Astrocyte (in vitro differentiated cells and primary cell): Measurements from ENCODE around the gene CDC37. TPM values are rescaled to one million over a fixed set of nuclear protein-coding genes. Genes with fewer than 3 reads are reported as not detected.

ENCODE experiments used
- DNase-seq: peaks from one replicate; pipeline ENCODE4 v3.0.0-alpha.2; 2010; ENCODE audit warnings: low read depth
- FAIRE-seq: peaks from 2 replicates; lab custom pipeline; 2011; peaks lifted over from hg19 to GRCh38; lab: Jason Lieb, UNC
- H2AFZ ChIP-seq: 2 replicates; pipeline ENCODE4 v1.6.0; 2012; ENCODE audit warnings: low read depth, low read length, inconsistent platforms
- H3K27ac ChIP-seq: 2 replicates; pipeline ENCODE4 v1.5.1; 2011; ENCODE audit warnings: low read depth, low read length, inconsistent platforms
- H3K27me3 ChIP-seq: 2 replicates; pipeline ENCODE4 v1.6.0; 2011; ENCODE audit warnings: low read length, inconsistent platforms; ENCODE audit not compliant: insufficient read depth
- H3K36me3 ChIP-seq: 2 replicates; pipeline ENCODE4 v1.5.1; 2011; ENCODE audit warnings: low read length, inconsistent platforms; ENCODE audit not compliant: insufficient read depth
- H3K4me1 ChIP-seq: 2 replicates; pipeline ENCODE4 v1.5.1; 2011; ENCODE audit warnings: low read length, inconsistent platforms; ENCODE audit not compliant: insufficient read depth
- H3K4me2 ChIP-seq: 2 replicates; pipeline ENCODE4 v1.6.0; 2012; ENCODE audit warnings: low read length, inconsistent platforms
- H3K4me3 ChIP-seq: 2 replicates; pipeline ENCODE4 v1.5.1; 2011; ENCODE audit warnings: low read depth, mild to moderate bottlenecking, low read length, inconsistent platforms; ENCODE audit not compliant: insufficient read depth
- H3K79me2 ChIP-seq: 2 replicates; pipeline ENCODE4 v1.6.0; 2012; ENCODE audit warnings: mild to moderate bottlenecking, low read length, inconsistent platforms; ENCODE audit not compliant: insufficient read depth
- H3K9ac ChIP-seq: 2 replicates; pipeline ENCODE4 v1.6.0; 2012; ENCODE audit warnings: mild to moderate bottlenecking, low read length, inconsistent platforms
- H3K9me3 ChIP-seq: 2 replicates; pipeline ENCODE4 v1.5.1; 2012; ENCODE audit warnings: low read depth, mild to moderate bottlenecking, low read length, inconsistent platforms; ENCODE audit not compliant: insufficient read depth
- H4K20me1 ChIP-seq: 2 replicates; pipeline ENCODE4 v1.6.0; 2012; ENCODE audit warnings: low read length, inconsistent platforms; ENCODE audit not compliant: insufficient read depth
- H3K27ac Mint-ChIP-seq: one replicate; pipeline ENCODE4 v1.8.0; 2021; ENCODE audit warnings: mild to moderate bottlenecking, mixed read lengths; ENCODE audit not compliant: unreplicated experiment
- H3K27me3 Mint-ChIP-seq: one replicate; pipeline ENCODE4 v1.8.0; 2021; ENCODE audit warnings: low read depth, mixed read lengths; ENCODE audit not compliant: unreplicated experiment
- H3K36me3 Mint-ChIP-seq: one replicate; pipeline ENCODE4 v1.8.0; 2021; ENCODE audit warnings: low read depth, mixed read lengths; ENCODE audit not compliant: unreplicated experiment
- H3K4me1 Mint-ChIP-seq: one replicate; pipeline ENCODE4 v1.8.0; 2021; ENCODE audit warnings: low read depth, mixed read lengths; ENCODE audit not compliant: unreplicated experiment
- H3K4me3 Mint-ChIP-seq: one replicate; pipeline ENCODE4 v1.8.0; 2021; ENCODE audit warnings: mild to moderate bottlenecking, moderate library complexity, mixed read lengths; ENCODE audit not compliant: unreplicated experiment
- H3K9me3 Mint-ChIP-seq: one replicate; pipeline ENCODE4 v1.8.0; 2021; ENCODE audit warnings: mild to moderate bottlenecking, mixed read lengths; ENCODE audit not compliant: unreplicated experiment
- EZH2 ChIP-seq: IDR thresholded peaks from 2 replicates; pipeline ENCODE4 v1.6.1; 2012; ENCODE audit warnings: mild to moderate bottlenecking, low read length, inconsistent platforms; ENCODE audit not compliant: insufficient read depth
- total RNA-seq: library from RNA; stranded (reverse); gene quantifications from 2 replicates; pipeline ENCODE4 v1.2.1, GENCODE V29; 2021
- TF ChIP-seq, protein P1 (sequence below): IDR thresholded peaks from 2 replicates; pipeline ENCODE4 v1.5.1; 2011; ENCODE audit warnings: low read depth, mild to moderate bottlenecking, inconsistent platforms, low read length, moderate library complexity; ENCODE audit not compliant: insufficient read depth

Gene CDC37
- total RNA-seq, 1 donor from 2014 or later: 240 TPM

DNA sequence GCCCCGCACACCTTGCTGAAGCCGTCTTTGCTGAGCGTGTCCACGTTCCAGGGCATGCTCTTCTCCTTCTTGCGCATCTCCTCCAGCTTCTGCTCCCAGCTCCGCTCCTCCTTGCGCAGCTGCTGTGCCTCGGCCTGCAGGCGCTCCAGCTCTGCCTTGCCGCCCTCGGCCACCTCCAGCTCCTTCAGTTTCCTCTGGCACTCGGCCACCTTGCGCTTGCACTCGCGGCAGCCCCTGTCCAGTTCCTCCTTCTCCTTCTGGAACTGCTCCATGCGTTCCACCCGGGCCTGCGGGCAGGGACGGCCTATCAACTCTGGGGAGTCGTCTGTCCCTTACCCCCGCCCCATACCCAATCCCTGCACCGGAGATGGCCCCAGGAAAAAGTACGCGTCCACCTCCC, 7.4 kb downstream of the CDC37 start:
- Histone ChIP-seq H3K79me2 (peaks cover 49% of the 10 kb centered on the region), H3K4me3 (no peak overlapping the region), H3K27ac (no peak overlapping the region), H3K36me3 (peaks cover 26% of the 10 kb centered on the region), H3K4me1 (peaks cover 4% of the 10 kb centered on the region), H2AFZ (no peak overlapping the region), H4K20me1 (peaks cover 63% of the 10 kb centered on the region), H3K9me3 (no peaks in the 10 kb centered on the region), H3K27me3 (no peaks in the 10 kb centered on the region), H3K9ac (no peak overlapping the region), H3K4me2 (no peak overlapping the region)
- H3K27ac Mint-ChIP-seq: no peak overlapping the region
- no peak for TF ChIP-seq EZH2
- TF ChIP-seq, protein P1, sequence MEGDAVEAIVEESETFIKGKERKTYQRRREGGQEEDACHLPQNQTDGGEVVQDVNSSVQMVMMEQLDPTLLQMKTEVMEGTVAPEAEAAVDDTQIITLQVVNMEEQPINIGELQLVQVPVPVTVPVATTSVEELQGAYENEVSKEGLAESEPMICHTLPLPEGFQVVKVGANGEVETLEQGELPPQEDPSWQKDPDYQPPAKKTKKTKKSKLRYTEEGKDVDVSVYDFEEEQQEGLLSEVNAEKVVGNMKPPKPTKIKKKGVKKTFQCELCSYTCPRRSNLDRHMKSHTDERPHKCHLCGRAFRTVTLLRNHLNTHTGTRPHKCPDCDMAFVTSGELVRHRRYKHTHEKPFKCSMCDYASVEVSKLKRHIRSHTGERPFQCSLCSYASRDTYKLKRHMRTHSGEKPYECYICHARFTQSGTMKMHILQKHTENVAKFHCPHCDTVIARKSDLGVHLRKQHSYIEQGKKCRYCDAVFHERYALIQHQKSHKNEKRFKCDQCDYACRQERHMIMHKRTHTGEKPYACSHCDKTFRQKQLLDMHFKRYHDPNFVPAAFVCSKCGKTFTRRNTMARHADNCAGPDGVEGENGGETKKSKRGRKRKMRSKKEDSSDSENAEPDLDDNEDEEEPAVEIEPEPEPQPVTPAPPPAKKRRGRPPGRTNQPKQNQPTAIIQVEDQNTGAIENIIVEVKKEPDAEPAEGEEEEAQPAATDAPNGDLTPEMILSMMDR: no peak
- peaks cover 4% of the 10 kb centered on the region for H3K4me1 Mint-ChIP-seq
- no peak for DNase-seq
- H3K36me3 Mint-ChIP-seq: peaks cover 18% of the 10 kb centered on the region
- no peaks in the 10 kb centered on the region for H3K9me3 Mint-ChIP-seq
- H3K27me3 Mint-ChIP-seq: no peaks in the 10 kb centered on the region
- H3K4me3 Mint-ChIP-seq: no peak overlapping the region
- no peak for FAIRE-seq

DNA sequence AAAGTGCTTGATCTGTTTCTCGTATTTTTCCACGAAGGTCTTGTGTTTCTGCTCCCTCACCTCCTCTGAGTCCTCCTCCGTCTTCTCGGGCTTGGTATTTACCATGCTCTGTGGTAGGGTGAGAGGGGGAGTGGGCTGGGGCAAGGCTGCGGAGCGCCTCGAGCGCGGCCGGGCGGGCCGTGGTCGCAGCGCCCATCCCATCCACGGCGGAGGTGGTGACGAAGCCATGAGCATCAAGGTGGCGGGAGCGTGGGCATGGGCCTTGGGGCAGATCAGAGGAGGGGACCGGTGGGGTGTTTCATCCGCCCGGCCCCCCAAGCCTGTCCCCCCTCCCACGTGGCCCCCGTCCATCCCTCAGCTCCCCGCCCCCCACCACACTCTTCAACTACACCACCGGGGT, 7.9 kb downstream of the CDC37 start:
- peaks cover 63% of the 10 kb centered on the region for H4K20me1 ChIP-seq
- Mint-ChIP-seq H3K27ac (no peak overlapping the region), H3K9me3 (no peaks in the 10 kb centered on the region), H3K4me1 (peaks cover 3% of the 10 kb centered on the region), H3K4me3 (no peak overlapping the region), H3K27me3 (no peaks in the 10 kb centered on the region), H3K36me3 (peaks cover 21% of the 10 kb centered on the region)
- H3K4me1 ChIP-seq: no peaks in the 10 kb centered on the region
- FAIRE-seq (no peak), DNase-seq (no peak)
- no peaks in the 10 kb centered on the region for H3K27me3 ChIP-seq
- H3K9me3 ChIP-seq: no peaks in the 10 kb centered on the region
- TF ChIP-seq, protein P1: no peak
- no peak for TF ChIP-seq EZH2
- peaks cover 44% of the 10 kb centered on the region for H3K79me2 ChIP-seq
- peaks cover 28% of the 10 kb centered on the region for H3K36me3 ChIP-seq
- H3K27ac ChIP-seq: no peak overlapping the region
- no peak overlapping the region for H3K4me3 ChIP-seq
- no peak overlapping the region for H2AFZ ChIP-seq
- H3K4me2 ChIP-seq: no peak overlapping the region
- H3K9ac ChIP-seq: no peak overlapping the region

DNA sequence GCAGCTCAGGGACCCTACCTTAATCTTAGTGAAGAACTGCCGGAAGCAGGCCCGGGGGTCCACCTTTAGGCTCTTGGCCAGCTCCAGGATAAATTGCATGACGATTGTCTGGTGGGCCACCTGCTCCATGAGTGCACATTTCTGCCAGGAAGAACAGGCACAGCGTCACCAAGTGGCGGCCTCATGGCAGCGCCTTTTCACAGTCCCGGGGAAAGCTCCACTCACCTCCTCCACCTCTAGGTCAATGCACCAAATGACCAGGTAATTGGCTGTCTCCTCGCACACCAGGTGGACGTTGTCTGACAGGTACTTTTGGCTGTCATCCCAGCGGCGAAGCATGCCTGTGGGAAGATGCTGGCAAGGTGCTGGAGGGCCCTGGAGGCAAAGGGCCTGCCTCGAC, 8.3 kb downstream of the CDC37 start:
- H3K4me3 ChIP-seq: no peak overlapping the region
- H3K9me3 ChIP-seq: no peaks in the 10 kb centered on the region
- no peaks in the 10 kb centered on the region for H3K27me3 Mint-ChIP-seq
- no peaks in the 10 kb centered on the region for H3K27me3 ChIP-seq
- no peaks in the 10 kb centered on the region for H3K9me3 Mint-ChIP-seq
- no peak overlapping the region for H3K4me2 ChIP-seq
- no peak overlapping the region for H2AFZ ChIP-seq
- H4K20me1 ChIP-seq: peaks cover 63% of the 10 kb centered on the region
- H3K36me3 Mint-ChIP-seq: peaks cover 21% of the 10 kb centered on the region
- FAIRE-seq (no peak), DNase-seq (no peak)
- TF ChIP-seq, protein P1: no peak
- no peak for TF ChIP-seq EZH2
- H3K27ac ChIP-seq: no peak overlapping the region
- H3K79me2 ChIP-seq: peaks cover 39% of the 10 kb centered on the region
- H3K4me1 ChIP-seq: no peaks in the 10 kb centered on the region
- H3K36me3 ChIP-seq: peaks cover 26% of the 10 kb centered on the region
- H3K4me3 Mint-ChIP-seq: no peak overlapping the region
- H3K27ac Mint-ChIP-seq: no peak overlapping the region
- H3K9ac ChIP-seq: no peak overlapping the region
- H3K4me1 Mint-ChIP-seq: peaks cover 3% of the 10 kb centered on the region
